Measurements from ENCODE around the gene GJB3.

DNA sequence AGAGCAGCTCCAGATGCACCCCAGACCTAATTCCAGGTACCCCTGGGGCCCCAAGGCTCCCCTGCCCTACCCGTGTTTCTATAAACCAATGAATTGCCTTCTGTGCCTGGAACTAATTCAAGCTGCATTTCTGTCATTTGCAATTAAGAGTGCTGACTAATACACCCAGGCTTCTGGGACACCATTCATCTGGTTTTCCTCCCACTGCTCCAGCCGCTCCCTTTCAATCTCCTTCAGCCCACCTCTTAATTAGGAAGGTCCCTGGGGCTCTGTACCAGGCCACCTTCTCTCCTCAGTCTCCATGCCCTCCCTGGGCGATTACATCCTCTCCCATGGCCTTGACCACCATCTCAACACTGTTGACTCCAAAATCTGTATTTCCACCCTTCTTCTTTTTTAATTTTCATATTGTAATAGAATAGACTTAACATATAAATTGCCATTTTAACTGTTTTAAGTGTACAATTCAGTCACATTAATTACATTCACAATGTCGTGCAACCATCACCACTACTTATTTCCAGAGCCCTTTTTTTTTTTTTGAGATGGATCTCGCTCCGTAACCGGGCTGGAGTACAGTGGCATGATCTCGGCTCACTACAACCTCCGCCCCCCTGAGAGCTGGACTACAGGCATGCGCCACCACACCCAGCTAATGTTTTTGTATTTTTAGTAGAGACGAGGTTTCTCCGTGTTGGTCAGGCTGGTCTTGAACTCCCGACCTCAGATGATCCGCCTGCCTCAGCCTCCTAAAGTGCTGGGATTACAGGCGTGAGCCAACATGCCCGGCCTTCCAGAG, 9.2 kb upstream of the GJB3 start:
- TF ChIP-seq CTCF (IDR thresholded peaks at IDR 0.05; ENCODE audit: low read depth, low read length) (no peak), EZH2phosphoT487 (IDR thresholded peaks at IDR 0.05; ENCODE audit: low read depth) (no peak)
